Endothelial cell of umbilical vein (primary cell): Measurements from ENCODE around the gene OLIG3. TPM values are rescaled to one million over a fixed set of nuclear protein-coding genes. Genes with fewer than 3 reads are reported as not detected.

Source experiments
- BruUV-seq: library from RNA; stranded (reverse); fragments of 400-500 nt; replicated peaks from 2 replicates; lab custom pipeline; 2021; lab: Mats Ljungman, UMichigan
- CTCF ChIA-PET: fragments of 300-600, 350-600 bp; sonication (Branson Sonifier 250); formaldehyde crosslinking; loops from one replicate; lab custom pipeline; 2021; ENCODE audit warnings: antibody characterized with exemption, inconsistent platforms; lab: Charles Lee
- POLR2A ChIA-PET: fragments of 300-600, 350-600 bp; sonication (Branson Sonifier 250); formaldehyde crosslinking; loops from one replicate; lab custom pipeline; 2021; ENCODE audit warnings: antibody characterized with exemption, inconsistent platforms; lab: Charles Lee
- DNase-seq: peaks from one replicate; pipeline ENCODE4 v3.0.0-alpha.2; 2011; ENCODE audit warnings: low read depth, low spot score
- FAIRE-seq: peaks from 2 replicates; lab custom pipeline; 2011; peaks lifted over from hg19 to GRCh38; lab: Jason Lieb, UNC
- H2AFZ ChIP-seq: 2 replicates; pipeline ENCODE4 v1.6.0; 2012; ENCODE audit warnings: low read depth, low read length, control low read depth, inconsistent platforms
- H3K27ac ChIP-seq: 2 replicates; pipeline ENCODE4 v1.5.1; 2011; ENCODE audit warnings: low read depth, mild to moderate bottlenecking, control low read depth, low read length, moderate library complexity; ENCODE audit not compliant: insufficient read depth
- H3K27me3 ChIP-seq, 2 experiments: 2 replicates each; pipeline versions ENCODE4 v1.6.0 to v1.6.1; 2011; ENCODE audit warnings: low read length in 2 of 2, mixed read lengths in 1 of 2; ENCODE audit not compliant: control insufficient read depth in 2 of 2, insufficient read depth in 2 of 2
- H3K36me3 ChIP-seq, 2 experiments: 2 replicates in 1 of 2; 3 replicates in 1 of 2; pipeline ENCODE4 v1.5.1; 2011; ENCODE audit warnings: low read length in 2 of 2, mild to moderate bottlenecking in 1 of 2, moderate library complexity in 1 of 2; ENCODE audit not compliant: control insufficient read depth in 2 of 2, insufficient read depth in 2 of 2; ENCODE audit errors: extremely low read depth in 1 of 2
- H3K4me1 ChIP-seq: 3 replicates; pipeline ENCODE4 v1.5.1; 2011; ENCODE audit warnings: mild to moderate bottlenecking, low read length; ENCODE audit not compliant: control insufficient read depth, insufficient read depth; ENCODE audit errors: extremely low read depth
- H3K4me2 ChIP-seq: 2 replicates; pipeline ENCODE4 v1.6.1; 2011; ENCODE audit warnings: low read length, control low read depth, mixed read lengths; ENCODE audit not compliant: insufficient read depth
- H3K4me3 ChIP-seq, 3 experiments: fragments of 200-600 bp in 1 of 3; sonication (generic), shearing (Covaris generic) in 1 of 3; replicated peaks in 1 of 3; 2 replicates each; pipeline ENCODE4 v1.5.1; 2011 to 2016; ENCODE audit warnings: control low read depth in 3 of 3, low read length in 3 of 3, mild to moderate bottlenecking in 2 of 3, inconsistent platforms in 1 of 3, low read depth in 1 of 3, moderate library complexity in 1 of 3; ENCODE audit not compliant: insufficient read depth in 1 of 3
- H3K79me2 ChIP-seq: 2 replicates; pipeline ENCODE4 v1.6.0; 2012; ENCODE audit warnings: low read length, inconsistent platforms; ENCODE audit not compliant: control insufficient read depth, insufficient read depth
- H3K9ac ChIP-seq: replicated peaks from 2 replicates; pipeline ENCODE3; 2011; ENCODE audit warnings: low read length, control low read depth; ENCODE audit not compliant: insufficient read depth; ENCODE audit errors: extremely low read depth
- H3K9me1 ChIP-seq: replicated peaks from 3 replicates; pipeline ENCODE4 v1.6.0; 2011; ENCODE audit warnings: mild to moderate bottlenecking, low read length; ENCODE audit not compliant: control insufficient read depth, insufficient read depth; ENCODE audit errors: extremely low read depth
- H3K9me3 ChIP-seq: replicated peaks from 2 replicates; pipeline ENCODE4 v1.5.1; 2012; ENCODE audit warnings: low read length, inconsistent platforms; ENCODE audit not compliant: control insufficient read depth, insufficient read depth
- H4K20me1 ChIP-seq: replicated peaks from 2 replicates; pipeline ENCODE3; 2011; ENCODE audit warnings: mild to moderate bottlenecking, low read length; ENCODE audit not compliant: control insufficient read depth, insufficient read depth; ENCODE audit errors: extremely low read depth
- EZH2 ChIP-seq: IDR thresholded peaks from 2 replicates; pipeline ENCODE4 v1.6.1; 2012; ENCODE audit warnings: borderline replicate concordance, low read depth, mild to moderate bottlenecking, moderate library complexity, low read length, inconsistent platforms; ENCODE audit not compliant: severe bottlenecking
- FOS ChIP-seq: IDR thresholded peaks from 2 replicates; pipeline ENCODE4 v1.6.1; 2011; ENCODE audit warnings: mild to moderate bottlenecking, low read length, moderate library complexity, borderline replicate concordance; ENCODE audit not compliant: insufficient read depth
- GATA2 ChIP-seq: IDR thresholded peaks from 2 replicates; pipeline ENCODE4 v1.7.0; 2011; ENCODE audit warnings: low read depth, mild to moderate bottlenecking, moderate library complexity, mixed read lengths, low read length; ENCODE audit not compliant: insufficient read length, insufficient read depth
- JUN ChIP-seq: IDR thresholded peaks from 2 replicates; pipeline ENCODE4 v1.6.1; 2011; ENCODE audit warnings: borderline replicate concordance, low read depth; ENCODE audit not compliant: insufficient read length, insufficient read depth
- MYC ChIP-seq: IDR thresholded peaks from one replicate; pipeline ENCODE4 v1.6.1; 2011; ENCODE audit warnings: mild to moderate bottlenecking, low read depth, low read length
- POLR2A ChIP-seq: IDR thresholded peaks from 2 replicates; pipeline ENCODE4 v1.6.1; 2012; ENCODE audit warnings: low read depth, mild to moderate bottlenecking, control low read depth, low read length
- POLR2AphosphoS5 ChIP-seq: IDR thresholded peaks from 2 replicates; pipeline ENCODE4 v1.6.1; 2012; ENCODE audit warnings: low read depth, mild to moderate bottlenecking, control low read depth, low read length, moderate library complexity; ENCODE audit not compliant: insufficient read depth
- dilution Hi-C: fragments of 300-500 bp; cut with MboI; formaldehyde crosslinking; loops from one replicate; pipeline ENCODE4 v1.15.0; 2019; ENCODE audit warnings: low sequenced_read_pairs; ENCODE audit not compliant: extremely low pct_ligation_motif_present
- intact Hi-C: fragments of 100-400 bp; cut with micrococcal nuclease; formaldehyde crosslinking; loops from one replicate; pipeline ENCODE4 v1.10.0; 2022
- polyA plus RNA-seq, 4 experiments: library from polyadenylated mRNA; depleted of rRNA in 3 of 4; stranded (reverse) in 3 of 4; unstranded in 1 of 4; fragments of >200 nt; gene quantifications; 2 replicates each; pipeline versions ENCODE4 v1.2.1 to v1.2.3, GENCODE V29; 2011 to 2012; ENCODE audit warnings: missing spikeins in 1 of 4
- total RNA-seq: library from RNA; stranded (reverse); gene quantifications from 2 replicates; pipeline ENCODE4 v1.2.3, GENCODE V29; 2021
- TF ChIP-seq, protein P1 (sequence below), 2 donors: IDR thresholded peaks; 1 replicate in 1 of 2; 2 replicates in 1 of 2; pipeline ENCODE4 v1.5.1; 2011; ENCODE audit warnings: low read length in 2 of 2, mild to moderate bottlenecking in 2 of 2, moderate library complexity in 2 of 2, control low read depth in 1 of 2, inconsistent platforms in 1 of 2, low read depth in 1 of 2; ENCODE audit not compliant: insufficient read depth in 1 of 2; ENCODE audit errors: extremely low read depth in 1 of 2
- TF ChIP-seq, protein P2 (sequence below): IDR thresholded peaks from 2 replicates; pipeline ENCODE4 v1.6.1; 2011; ENCODE audit not compliant: insufficient read depth, insufficient read length

OLIG3 gene
- total and polyA plus RNA-seq, 2 donors (not counting 3 experiments of a cell fraction or from before 2014, with no cell fraction given): not detected

DNA sequence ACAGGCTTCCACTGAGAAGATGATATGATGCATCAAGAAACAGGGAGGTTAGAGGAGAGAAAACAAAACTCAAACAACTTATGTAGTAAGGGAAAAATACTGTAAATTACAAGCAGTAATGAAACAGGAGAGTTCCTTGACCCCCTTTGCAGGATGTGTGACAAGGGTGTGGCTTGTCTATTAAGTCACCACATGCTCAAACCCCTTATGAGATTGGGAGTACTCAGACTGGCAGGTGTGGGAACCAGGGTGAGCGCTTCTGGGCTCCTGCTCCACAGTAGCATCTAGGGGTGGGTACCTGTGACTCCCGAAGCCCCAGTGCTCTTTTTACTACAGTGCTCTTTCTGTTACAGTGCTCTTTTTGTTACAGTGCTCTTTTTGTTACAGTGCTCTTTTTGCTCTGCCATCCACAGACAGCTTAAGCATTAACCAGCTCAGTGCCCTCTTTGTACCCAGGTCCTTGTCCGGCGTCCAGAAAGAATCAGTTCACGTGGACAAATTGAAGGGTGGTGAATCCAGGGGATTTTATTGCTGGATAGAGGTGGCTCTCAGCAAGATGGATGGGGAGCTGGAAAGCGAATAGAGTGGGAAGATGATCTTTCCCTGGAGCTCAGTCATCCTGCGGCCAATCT is 28.7 kb downstream of the OLIG3 start:
- FAIRE-seq (no peak), DNase-seq (no peak)
- Histone ChIP-seq H3K9ac (no peak overlapping the region), H3K79me2 (no peaks in the 10 kb centered on the region), H3K4me2 (no peak overlapping the region), H3K27me3 (no peaks in the 10 kb centered on the region), H4K20me1 (no peaks in the 10 kb centered on the region), H3K4me3 (no peak overlapping the region), H3K9me1 (no peaks in the 10 kb centered on the region), H3K9me3 (no peaks in the 10 kb centered on the region), H2AFZ (no peak overlapping the region), H3K36me3 (no peaks in the 10 kb centered on the region), H3K4me1 (no peaks in the 10 kb centered on the region), H3K27ac (no peak overlapping the region)
- CTCF ChIA-PET: interaction anchor here (0.7 kb wide), 1 partner anchor 15 kb away, joined by 4 read pairs; no protein-coding TSS in a partner anchor
- POLR2A ChIA-PET: no interaction called here
- dilution Hi-C loops: no loop called here
- intact Hi-C loops: no loop called here
- TF ChIP-seq EZH2 (no peak), POLR2A (no peak), JUN (no peak), MYC (no peak), GATA2 (no peak), FOS (no peak), POLR2AphosphoS5 (no peak)
- TF ChIP-seq, protein P1, sequence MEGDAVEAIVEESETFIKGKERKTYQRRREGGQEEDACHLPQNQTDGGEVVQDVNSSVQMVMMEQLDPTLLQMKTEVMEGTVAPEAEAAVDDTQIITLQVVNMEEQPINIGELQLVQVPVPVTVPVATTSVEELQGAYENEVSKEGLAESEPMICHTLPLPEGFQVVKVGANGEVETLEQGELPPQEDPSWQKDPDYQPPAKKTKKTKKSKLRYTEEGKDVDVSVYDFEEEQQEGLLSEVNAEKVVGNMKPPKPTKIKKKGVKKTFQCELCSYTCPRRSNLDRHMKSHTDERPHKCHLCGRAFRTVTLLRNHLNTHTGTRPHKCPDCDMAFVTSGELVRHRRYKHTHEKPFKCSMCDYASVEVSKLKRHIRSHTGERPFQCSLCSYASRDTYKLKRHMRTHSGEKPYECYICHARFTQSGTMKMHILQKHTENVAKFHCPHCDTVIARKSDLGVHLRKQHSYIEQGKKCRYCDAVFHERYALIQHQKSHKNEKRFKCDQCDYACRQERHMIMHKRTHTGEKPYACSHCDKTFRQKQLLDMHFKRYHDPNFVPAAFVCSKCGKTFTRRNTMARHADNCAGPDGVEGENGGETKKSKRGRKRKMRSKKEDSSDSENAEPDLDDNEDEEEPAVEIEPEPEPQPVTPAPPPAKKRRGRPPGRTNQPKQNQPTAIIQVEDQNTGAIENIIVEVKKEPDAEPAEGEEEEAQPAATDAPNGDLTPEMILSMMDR (IDR thresholded peaks at IDR 0.05; ENCODE audit: extremely low read depth in 1 of 2, insufficient read depth in 1 of 2, low read depth in 1 of 2, low read length in 2 of 2): no peak
- TF ChIP-seq, protein P2, sequence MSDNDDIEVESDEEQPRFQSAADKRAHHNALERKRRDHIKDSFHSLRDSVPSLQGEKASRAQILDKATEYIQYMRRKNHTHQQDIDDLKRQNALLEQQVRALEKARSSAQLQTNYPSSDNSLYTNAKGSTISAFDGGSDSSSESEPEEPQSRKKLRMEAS: no peak
- BruUV-seq: no TSS peak
